ENCODE measurements around the gene CCNL2. TPM values are rescaled to one million over a fixed set of nuclear protein-coding genes. Genes with fewer than 3 reads are reported as not detected.

CCNL2 gene
- total and polyA plus RNA-seq, 2 of the 13 experiments (the other 11 are each of a cell fraction or from before 2014, with no cell fraction given), result 105 to 340 TPM

DNA sequence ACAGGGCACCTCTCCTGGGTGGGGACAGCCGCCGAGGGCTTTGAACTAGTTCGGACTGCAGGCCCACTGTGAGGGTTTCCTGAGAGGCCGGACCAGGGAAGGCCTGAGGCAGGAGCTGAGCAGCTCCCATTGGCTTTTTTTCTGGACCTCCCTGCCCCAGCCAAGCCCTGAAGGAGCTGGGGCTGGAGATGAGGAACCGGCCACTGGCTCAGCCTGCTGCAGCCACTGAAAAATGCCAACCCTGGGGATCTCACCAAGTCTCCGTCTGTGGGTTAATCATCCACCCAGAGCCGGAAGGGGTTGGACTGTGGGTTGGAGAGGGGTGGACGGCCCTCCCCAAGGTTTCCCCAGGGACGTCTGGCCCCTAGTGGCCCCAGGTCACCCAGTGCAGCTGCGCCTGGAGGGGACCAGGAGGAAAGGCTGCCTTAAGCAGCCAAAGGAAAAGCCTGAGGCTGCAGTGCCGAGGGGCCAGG, 38.8 kb upstream of the CCNL2 start (continued):
- TF ChIP-seq ZNF781 (CRISPR knock-in tag; IDR thresholded peaks at IDR 0.05; ENCODE audit: borderline replicate concordance, not compliant biosample characterization) (no peak), ELF1 (CRISPR knock-in tag; IDR thresholded peaks at IDR 0.05) (peak; percentile 76), SMAD1 (CRISPR knock-in tag; IDR thresholded peaks at IDR 0.05; ENCODE audit: borderline replicate concordance, low read depth) (no peak), AHR (CRISPR knock-in tag; IDR thresholded peaks at IDR 0.05) (no peak), FLYWCH1 (CRISPR knock-in tag; IDR thresholded peaks at IDR 0.05) (no peak), PRPF4 (IDR thresholded peaks at IDR 0.05; ENCODE audit: low read depth, low read length, poor library complexity, severe bottlenecking) (no peak), ZSCAN30 (CRISPR knock-in tag; IDR thresholded peaks at IDR 0.05) (no peak), ZNF230 (CRISPR knock-in tag; IDR thresholded peaks at IDR 0.05) (no peak), ZNF652 (CRISPR knock-in tag; IDR thresholded peaks at IDR 0.05; ENCODE audit: borderline replicate concordance, low read depth) (no peak), SIN3A (IDR thresholded peaks at IDR 0.05; ENCODE audit: borderline replicate concordance, low read depth, low read length) (peak; percentile 64; the same call in 1 of the 2 replicates), SRSF9 (IDR thresholded peaks at IDR 0.05; ENCODE audit: borderline replicate concordance, insufficient read depth, low read depth, low read length, poor library complexity, severe bottlenecking) (no peak), ZNF235 (CRISPR knock-in tag; IDR thresholded peaks at IDR 0.05; ENCODE audit: borderline replicate concordance) (0 out of 2 replicates have a peak, but pooled peaks have one; percentile 11), ZNF253 (CRISPR knock-in tag; IDR thresholded peaks at IDR 0.05; ENCODE audit: borderline replicate concordance) (no peak), ZNF264 (CRISPR knock-in tag; IDR thresholded peaks at IDR 0.05) (no peak), NAIF1 (CRISPR knock-in tag; IDR thresholded peaks at IDR 0.05; ENCODE audit: borderline replicate concordance) (no peak), NR2F2 (IDR thresholded peaks at IDR 0.05; ENCODE audit: borderline replicate concordance, low read depth) (no peak), SALL2 (CRISPR knock-in tag; IDR thresholded peaks at IDR 0.05) (no peak), ZNF709 (CRISPR knock-in tag; IDR thresholded peaks at IDR 0.05) (no peak), HOXA5 (CRISPR knock-in tag; IDR thresholded peaks at IDR 0.05) (0 out of 2 replicates have a peak, but pooled peaks have one; percentile 39)
- TF ChIP-seq, protein P1, sequence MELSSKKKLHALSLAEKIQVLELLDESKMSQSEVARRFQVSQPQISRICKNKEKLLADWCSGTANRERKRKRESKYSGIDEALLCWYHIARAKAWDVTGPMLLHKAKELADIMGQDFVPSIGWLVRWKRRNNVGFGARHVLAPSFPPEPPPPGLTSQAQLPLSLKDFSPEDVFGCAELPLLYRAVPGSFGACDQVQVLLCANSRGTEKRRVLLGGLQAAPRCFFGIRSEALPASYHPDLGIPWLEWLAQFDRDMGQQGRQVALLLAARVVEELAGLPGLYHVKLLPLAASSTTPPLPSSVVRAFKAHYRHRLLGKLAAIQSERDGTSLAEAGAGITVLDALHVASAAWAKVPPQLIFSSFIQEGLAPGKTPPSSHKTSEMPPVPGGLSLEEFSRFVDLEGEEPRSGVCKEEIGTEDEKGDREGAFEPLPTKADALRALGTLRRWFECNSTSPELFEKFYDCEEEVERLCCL (CRISPR knock-in tag; IDR thresholded peaks at IDR 0.05; ENCODE audit: borderline replicate concordance), result no peak
- TF ChIP-seq, protein P2, sequence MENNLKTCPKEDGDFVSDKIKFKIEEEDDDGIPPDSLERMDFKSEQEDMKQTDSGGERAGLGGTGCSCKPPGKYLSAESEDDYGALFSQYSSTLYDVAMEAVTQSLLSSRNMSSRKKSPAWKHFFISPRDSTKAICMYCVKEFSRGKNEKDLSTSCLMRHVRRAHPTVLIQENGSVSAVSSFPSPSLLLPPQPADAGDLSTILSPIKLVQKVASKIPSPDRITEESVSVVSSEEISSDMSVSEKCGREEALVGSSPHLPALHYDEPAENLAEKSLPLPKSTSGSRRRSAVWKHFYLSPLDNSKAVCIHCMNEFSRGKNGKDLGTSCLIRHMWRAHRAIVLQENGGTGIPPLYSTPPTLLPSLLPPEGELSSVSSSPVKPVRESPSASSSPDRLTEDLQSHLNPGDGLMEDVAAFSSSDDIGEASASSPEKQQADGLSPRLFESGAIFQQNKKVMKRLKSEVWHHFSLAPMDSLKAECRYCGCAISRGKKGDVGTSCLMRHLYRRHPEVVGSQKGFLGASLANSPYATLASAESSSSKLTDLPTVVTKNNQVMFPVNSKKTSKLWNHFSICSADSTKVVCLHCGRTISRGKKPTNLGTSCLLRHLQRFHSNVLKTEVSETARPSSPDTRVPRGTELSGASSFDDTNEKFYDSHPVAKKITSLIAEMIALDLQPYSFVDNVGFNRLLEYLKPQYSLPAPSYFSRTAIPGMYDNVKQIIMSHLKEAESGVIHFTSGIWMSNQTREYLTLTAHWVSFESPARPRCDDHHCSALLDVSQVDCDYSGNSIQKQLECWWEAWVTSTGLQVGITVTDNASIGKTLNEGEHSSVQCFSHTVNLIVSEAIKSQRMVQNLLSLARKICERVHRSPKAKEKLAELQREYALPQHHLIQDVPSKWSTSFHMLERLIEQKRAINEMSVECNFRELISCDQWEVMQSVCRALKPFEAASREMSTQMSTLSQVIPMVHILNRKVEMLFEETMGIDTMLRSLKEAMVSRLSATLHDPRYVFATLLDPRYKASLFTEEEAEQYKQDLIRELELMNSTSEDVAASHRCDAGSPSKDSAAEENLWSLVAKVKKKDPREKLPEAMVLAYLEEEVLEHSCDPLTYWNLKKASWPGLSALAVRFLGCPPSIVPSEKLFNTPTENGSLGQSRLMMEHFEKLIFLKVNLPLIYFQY (CRISPR knock-in tag; IDR thresholded peaks at IDR 0.05; ENCODE audit: borderline replicate concordance), result no peak
